NB4 (cell line): ENCODE measurements around the gene SPATA31D4.

ENCODE experiments used
- MYC ChIP-seq: IDR thresholded peaks from 2 replicates; pipeline ENCODE4 v1.6.1; 2011; ENCODE audit warnings: low read depth, low read length
- POLR2A ChIP-seq: IDR thresholded peaks from 2 replicates; pipeline ENCODE4 v1.6.1; 2011; ENCODE audit warnings: mild to moderate bottlenecking; ENCODE audit not compliant: insufficient read length; ENCODE audit errors: extremely low read depth
- TF ChIP-seq, protein P1 (sequence below): IDR thresholded peaks from one replicate; pipeline ENCODE4 v1.5.1; 2012; ENCODE audit warnings: low read depth, low read length
- TF ChIP-seq, protein P2 (sequence below): IDR thresholded peaks from 2 replicates; pipeline ENCODE4 v1.6.1; 2011; ENCODE audit warnings: low read depth, low read length

DNA sequence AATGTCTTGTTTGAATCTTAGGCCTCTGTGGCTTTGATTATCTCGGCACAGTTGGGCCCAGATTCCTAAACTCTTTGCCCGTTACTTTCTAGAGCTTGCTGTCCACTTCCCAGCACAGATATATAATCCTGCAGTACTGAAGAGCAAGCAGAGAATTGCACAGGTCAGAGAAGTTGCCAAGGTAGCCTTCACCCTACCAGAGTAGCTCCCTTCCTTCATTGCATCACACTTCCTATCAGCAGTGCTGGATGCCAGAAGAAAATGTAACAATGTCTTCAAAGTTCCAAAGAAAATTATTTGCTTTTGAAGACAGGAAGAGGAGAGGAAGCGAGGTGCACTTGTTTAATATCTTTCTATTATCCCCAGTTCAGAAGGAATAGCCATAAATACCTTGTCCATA, 38.1 kb upstream of the SPATA31D4 start:
- TF ChIP-seq, protein P1, sequence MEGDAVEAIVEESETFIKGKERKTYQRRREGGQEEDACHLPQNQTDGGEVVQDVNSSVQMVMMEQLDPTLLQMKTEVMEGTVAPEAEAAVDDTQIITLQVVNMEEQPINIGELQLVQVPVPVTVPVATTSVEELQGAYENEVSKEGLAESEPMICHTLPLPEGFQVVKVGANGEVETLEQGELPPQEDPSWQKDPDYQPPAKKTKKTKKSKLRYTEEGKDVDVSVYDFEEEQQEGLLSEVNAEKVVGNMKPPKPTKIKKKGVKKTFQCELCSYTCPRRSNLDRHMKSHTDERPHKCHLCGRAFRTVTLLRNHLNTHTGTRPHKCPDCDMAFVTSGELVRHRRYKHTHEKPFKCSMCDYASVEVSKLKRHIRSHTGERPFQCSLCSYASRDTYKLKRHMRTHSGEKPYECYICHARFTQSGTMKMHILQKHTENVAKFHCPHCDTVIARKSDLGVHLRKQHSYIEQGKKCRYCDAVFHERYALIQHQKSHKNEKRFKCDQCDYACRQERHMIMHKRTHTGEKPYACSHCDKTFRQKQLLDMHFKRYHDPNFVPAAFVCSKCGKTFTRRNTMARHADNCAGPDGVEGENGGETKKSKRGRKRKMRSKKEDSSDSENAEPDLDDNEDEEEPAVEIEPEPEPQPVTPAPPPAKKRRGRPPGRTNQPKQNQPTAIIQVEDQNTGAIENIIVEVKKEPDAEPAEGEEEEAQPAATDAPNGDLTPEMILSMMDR = no peak
- TF ChIP-seq POLR2A (no peak), MYC (no peak)
- TF ChIP-seq, protein P2, sequence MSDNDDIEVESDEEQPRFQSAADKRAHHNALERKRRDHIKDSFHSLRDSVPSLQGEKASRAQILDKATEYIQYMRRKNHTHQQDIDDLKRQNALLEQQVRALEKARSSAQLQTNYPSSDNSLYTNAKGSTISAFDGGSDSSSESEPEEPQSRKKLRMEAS = no peak
